ENCODE data around the gene UBN1. TPM values are rescaled to one million over a fixed set of nuclear protein-coding genes. Genes with fewer than 3 reads are reported as not detected.

UBN1 gene
- total RNA-seq, 4 donors from 2014 or later, result 22.8 to 46.2 (median 28.0) TPM

- Histone ChIP-seq H3K4me3 (no peak overlapping the region), H3K27me3 (no peaks in the 10 kb centered on the region), H3K4me1 (peaks cover 0 to 43% (median 4%) of the 10 kb centered on the region in 3 donors), H3K27ac (no peak overlapping the region), H3K9me3 (no peaks in the 10 kb centered on the region), H3K36me3 (no peaks in the 10 kb centered on the region)
- ATAC-seq, result no peak
- 67% methylated on average over 1 of the region's 5 CpGs; no CpG with 5 or more reads in 1 of the 2 donors for WGBS, 2 donors (ENCODE audit: low coverage in 1 of 2)
- TF ChIP-seq, protein P1, sequence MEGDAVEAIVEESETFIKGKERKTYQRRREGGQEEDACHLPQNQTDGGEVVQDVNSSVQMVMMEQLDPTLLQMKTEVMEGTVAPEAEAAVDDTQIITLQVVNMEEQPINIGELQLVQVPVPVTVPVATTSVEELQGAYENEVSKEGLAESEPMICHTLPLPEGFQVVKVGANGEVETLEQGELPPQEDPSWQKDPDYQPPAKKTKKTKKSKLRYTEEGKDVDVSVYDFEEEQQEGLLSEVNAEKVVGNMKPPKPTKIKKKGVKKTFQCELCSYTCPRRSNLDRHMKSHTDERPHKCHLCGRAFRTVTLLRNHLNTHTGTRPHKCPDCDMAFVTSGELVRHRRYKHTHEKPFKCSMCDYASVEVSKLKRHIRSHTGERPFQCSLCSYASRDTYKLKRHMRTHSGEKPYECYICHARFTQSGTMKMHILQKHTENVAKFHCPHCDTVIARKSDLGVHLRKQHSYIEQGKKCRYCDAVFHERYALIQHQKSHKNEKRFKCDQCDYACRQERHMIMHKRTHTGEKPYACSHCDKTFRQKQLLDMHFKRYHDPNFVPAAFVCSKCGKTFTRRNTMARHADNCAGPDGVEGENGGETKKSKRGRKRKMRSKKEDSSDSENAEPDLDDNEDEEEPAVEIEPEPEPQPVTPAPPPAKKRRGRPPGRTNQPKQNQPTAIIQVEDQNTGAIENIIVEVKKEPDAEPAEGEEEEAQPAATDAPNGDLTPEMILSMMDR (IDR thresholded peaks at IDR 0.05), result no peak
These were observed 73.5 kb downstream of the UBN1 start for GRCh38 chr16:4920826-4921225.

DNA sequence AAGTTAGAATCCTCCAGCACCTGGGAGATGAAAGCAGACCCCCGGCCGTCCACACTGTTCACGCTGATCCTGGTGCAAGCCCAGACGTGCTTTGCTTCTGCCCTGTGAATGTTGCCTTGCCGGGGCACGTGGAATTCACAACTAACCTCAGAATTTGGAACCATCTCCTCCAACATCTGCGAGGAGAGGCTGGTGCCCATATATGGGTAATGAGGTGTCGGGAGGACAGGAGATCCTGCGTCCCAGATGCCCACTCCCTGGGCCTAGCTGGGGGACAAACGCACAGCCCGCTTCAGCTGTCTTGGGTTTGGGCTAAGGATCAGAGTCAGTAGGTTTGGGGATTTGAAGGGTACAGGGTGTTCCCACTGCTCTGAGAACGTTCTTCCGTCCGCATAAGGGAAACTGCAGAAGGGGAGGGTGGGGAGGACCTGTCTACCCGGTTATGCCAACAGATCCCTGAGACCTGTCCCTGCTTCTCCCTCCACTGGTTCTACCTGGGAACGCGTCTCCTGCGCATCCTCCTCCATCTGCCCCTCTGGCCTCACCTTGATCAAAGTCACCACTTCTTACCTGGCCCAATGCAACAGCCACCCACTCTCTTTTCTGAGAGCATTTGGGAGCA is 75.6 kb downstream of the UBN1 start:
- Histone ChIP-seq H3K36me3 (no peaks in the 10 kb centered on the region), H3K9me3 (peaks cover 0 to 16% (median 0%) of the 10 kb centered on the region in 3 donors), H3K4me1 (peaks cover 0 to 34% (median 4%) of the 10 kb centered on the region in 3 donors), H3K27ac (no peak overlapping the region), H3K4me3 (no peak overlapping the region), H3K27me3 (no peaks in the 10 kb centered on the region)
- no peak for TF ChIP-seq POLR2AphosphoS5 (IDR thresholded peaks at IDR 0.05)
- no peak for TF ChIP-seq POLR2A (IDR thresholded peaks at IDR 0.05)
- TF ChIP-seq, protein P1 (IDR thresholded peaks at IDR 0.05), result no peak
- no peak for TF ChIP-seq EP300 (IDR thresholded peaks at IDR 0.05)
- 63 to 73% methylated on average over 7 to 8 of the region's 18 CpGs for WGBS, 2 donors (ENCODE audit: low coverage in 1 of 2)
- ATAC-seq, result no peak

DNA sequence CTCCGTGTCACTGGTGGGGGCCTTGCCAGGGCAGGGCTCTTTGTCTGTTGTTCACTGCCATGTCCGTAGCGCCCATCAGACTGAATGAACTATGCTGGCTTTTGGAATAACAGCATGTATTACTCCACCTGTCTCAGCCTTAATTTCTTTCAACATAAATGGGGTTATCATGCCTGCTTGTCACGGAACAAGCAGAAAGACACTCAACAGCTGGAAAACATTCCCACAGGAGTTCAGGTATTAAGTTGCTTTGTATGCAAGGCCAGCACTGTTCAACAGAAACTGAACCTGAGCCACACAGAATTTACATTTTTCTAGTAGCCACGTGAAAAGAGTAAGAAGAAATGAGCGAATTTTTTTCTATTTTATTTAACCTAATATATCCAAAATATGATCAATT is 76.6 kb downstream of the UBN1 start:
- WGBS, 2 donors (ENCODE audit: low coverage in 1 of 2), result 62 to 83% methylated on average over 2 to 3 of the region's 6 CpGs
- ATAC-seq, result no peak
- Histone ChIP-seq H3K4me1 (peaks cover 0 to 31% (median 2%) of the 10 kb centered on the region in 3 donors), H3K36me3 (no peaks in the 10 kb centered on the region), H3K27me3 (no peaks in the 10 kb centered on the region), H3K4me3 (no peak overlapping the region), H3K27ac (no peak overlapping the region), H3K9me3 (peaks cover 0 to 17% (median 0%) of the 10 kb centered on the region in 3 donors)
- TF ChIP-seq POLR2A (IDR thresholded peaks at IDR 0.05), result no peak
- TF ChIP-seq, protein P1 (IDR thresholded peaks at IDR 0.05), result no peak
- no peak for TF ChIP-seq POLR2AphosphoS5 (IDR thresholded peaks at IDR 0.05)
- TF ChIP-seq EP300 (IDR thresholded peaks at IDR 0.05), result no peak

DNA sequence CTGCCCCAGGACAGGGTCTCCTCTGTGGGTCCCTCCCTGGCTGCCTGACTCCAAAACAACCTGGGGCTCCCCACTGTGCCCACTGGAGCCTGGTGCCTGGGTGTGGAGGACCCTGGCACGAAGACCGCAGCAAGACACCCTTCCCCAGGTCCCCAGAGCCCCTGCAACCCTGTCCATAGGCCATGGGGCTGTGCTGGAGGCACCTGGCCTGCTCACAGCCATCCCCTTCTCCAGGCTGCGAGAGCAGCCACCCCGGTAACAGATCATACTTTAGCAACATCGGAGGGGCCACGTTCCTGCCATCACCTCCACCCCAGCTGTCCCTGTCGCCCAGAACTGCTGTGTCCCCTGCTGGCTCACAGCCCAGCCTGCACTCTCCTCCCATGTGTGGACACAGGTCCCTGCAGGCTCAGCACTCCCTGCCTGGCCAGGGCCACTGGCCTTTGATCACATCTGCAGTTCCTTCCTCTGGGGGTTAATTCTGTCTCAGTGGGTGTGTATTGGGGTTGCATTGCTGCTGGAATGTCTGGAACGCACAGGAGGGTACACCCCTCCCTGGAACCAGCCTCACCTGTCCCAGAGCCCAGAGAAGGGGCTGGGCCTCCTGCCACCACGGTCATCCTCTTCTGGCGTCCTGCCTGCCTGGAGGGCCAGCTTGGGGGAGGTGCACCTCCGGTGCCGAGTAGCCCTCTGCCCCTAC is 77.5 kb downstream of the UBN1 start:
- H3K4me3 ChIP-seq, result no peak overlapping the region
- peaks cover 0 to 29% (median 0%) of the 10 kb centered on the region in 3 donors for H3K4me1 ChIP-seq
- WGBS, 2 donors (ENCODE audit: low coverage in 1 of 2), result 30% methylated on average over 4 of the region's 12 CpGs; no CpG with 5 or more reads in 1 of the 2 donors
- no peak for TF ChIP-seq POLR2A (IDR thresholded peaks at IDR 0.05)
- no peaks in the 10 kb centered on the region for H3K36me3 ChIP-seq
- no peaks in the 10 kb centered on the region for H3K27me3 ChIP-seq
- H3K27ac ChIP-seq, result peak overlapping the region in 2 of 4 donors; percentile 6 to 43
- no peak for ATAC-seq
- H3K9me3 ChIP-seq, result peaks cover 0 to 17% (median 0%) of the 10 kb centered on the region in 3 donors

DNA sequence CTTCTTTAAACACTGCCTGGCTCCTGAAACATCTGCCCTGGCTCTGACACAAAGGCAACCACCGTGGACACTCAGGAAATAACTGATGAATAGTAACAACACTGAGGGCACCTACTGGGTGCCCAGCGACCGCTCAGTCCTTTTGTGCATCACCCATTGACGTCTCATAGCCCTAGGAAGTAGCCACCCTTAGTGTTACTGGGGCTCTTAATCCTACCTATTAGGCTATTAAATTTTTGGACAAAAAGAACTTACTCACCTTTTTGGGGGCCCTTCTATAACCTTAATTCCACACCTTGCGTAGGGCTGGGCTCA is 78.0 kb downstream of the UBN1 start:
- TF ChIP-seq POLR2AphosphoS5 (IDR thresholded peaks at IDR 0.05), result no peak
- no peak for TF ChIP-seq EP300 (IDR thresholded peaks at IDR 0.05)
- no peak for TF ChIP-seq POLR2A (IDR thresholded peaks at IDR 0.05)
- TF ChIP-seq, protein P1 (IDR thresholded peaks at IDR 0.05), result no peak
- Histone ChIP-seq H3K36me3 (peaks cover 0 to under 1% of the 10 kb centered on the region in 2 donors), H3K4me3 (no peak overlapping the region), H3K9me3 (peaks cover 0 to 17% (median 0%) of the 10 kb centered on the region in 3 donors), H3K4me1 (peaks cover 0 to 29% (median 0%) of the 10 kb centered on the region in 3 donors), H3K27me3 (no peaks in the 10 kb centered on the region), H3K27ac (peak overlapping the region in 1 of 4 donors; percentile 6)
- ATAC-seq, result no peak
- WGBS, 2 donors (ENCODE audit: low coverage in 1 of 2), result 70% methylated on average over 5 of the region's 5 CpGs; no CpG with 5 or more reads in 1 of the 2 donors
